ENCODE results near the gene ACVR1C.

DNA sequence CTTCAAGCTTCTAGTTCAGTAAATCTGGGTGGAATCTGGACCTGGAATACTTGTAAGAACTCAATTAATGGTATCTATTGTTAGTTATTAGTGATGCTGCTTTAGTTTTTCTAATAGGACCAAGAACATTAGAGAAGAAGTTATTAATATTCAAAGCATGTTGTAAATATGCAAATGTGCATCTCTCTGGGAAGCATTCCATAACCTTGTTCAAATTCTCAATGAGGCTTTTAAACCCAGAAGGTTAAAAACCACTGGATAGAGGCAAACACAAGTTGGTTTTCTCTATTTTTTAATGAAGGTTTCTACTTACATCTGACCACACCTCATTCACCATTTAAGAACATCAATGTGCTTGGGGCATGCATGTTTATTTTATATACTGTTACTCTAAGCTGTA lies 16.1 kb upstream of the ACVR1C start:
- TF ChIP-seq, protein P1, sequence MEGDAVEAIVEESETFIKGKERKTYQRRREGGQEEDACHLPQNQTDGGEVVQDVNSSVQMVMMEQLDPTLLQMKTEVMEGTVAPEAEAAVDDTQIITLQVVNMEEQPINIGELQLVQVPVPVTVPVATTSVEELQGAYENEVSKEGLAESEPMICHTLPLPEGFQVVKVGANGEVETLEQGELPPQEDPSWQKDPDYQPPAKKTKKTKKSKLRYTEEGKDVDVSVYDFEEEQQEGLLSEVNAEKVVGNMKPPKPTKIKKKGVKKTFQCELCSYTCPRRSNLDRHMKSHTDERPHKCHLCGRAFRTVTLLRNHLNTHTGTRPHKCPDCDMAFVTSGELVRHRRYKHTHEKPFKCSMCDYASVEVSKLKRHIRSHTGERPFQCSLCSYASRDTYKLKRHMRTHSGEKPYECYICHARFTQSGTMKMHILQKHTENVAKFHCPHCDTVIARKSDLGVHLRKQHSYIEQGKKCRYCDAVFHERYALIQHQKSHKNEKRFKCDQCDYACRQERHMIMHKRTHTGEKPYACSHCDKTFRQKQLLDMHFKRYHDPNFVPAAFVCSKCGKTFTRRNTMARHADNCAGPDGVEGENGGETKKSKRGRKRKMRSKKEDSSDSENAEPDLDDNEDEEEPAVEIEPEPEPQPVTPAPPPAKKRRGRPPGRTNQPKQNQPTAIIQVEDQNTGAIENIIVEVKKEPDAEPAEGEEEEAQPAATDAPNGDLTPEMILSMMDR (IDR thresholded peaks at IDR 0.05), result no peak
- no peak for TF ChIP-seq SIN3A (IDR thresholded peaks at IDR 0.05; ENCODE audit: borderline replicate concordance, insufficient read depth, low read depth, low read length)
- no peak for TF ChIP-seq POLR2AphosphoS5 (IDR thresholded peaks at IDR 0.05; ENCODE audit: low read depth, low read length)
- no peak for TF ChIP-seq TCF7L2 (IDR thresholded peaks at IDR 0.05; ENCODE audit: low read depth, low read length)
